NCI-H1694 treated with DMSO at 0.1 percent for 48 hours (cell line): ENCODE measurements around the gene RBPJ.
"Not testable (repeated sequence)": the region's sequence is repeated elsewhere in the genome, so short reads cannot be mapped to it uniquely, and the experiment has no call there.

Experiments used
- DNase-seq: peaks from one replicate; lab custom pipeline; 2025; lab: John Stamatoyannopoulos, UW

Gene RBPJ

DNA sequence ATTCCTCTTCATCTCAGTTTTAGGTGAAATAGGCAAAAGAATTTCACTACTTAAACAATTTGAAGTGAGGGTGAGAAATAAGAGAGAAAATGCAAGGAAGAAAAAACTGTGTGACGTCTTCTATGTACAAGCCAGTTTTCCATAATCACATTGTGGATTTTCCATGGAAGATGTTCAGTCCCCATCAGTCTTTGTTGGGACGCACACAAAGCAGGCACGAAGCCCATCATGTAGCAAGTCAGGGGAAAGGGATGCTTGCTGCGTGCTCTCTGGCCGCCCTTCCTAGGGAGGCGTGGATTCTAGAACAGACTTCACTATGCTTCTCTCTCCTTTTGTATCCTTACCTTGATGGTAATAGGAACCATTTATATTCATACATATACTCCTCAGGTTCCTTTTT is 54.7 kb downstream of the RBPJ start:
- no peak for DNase-seq

DNA sequence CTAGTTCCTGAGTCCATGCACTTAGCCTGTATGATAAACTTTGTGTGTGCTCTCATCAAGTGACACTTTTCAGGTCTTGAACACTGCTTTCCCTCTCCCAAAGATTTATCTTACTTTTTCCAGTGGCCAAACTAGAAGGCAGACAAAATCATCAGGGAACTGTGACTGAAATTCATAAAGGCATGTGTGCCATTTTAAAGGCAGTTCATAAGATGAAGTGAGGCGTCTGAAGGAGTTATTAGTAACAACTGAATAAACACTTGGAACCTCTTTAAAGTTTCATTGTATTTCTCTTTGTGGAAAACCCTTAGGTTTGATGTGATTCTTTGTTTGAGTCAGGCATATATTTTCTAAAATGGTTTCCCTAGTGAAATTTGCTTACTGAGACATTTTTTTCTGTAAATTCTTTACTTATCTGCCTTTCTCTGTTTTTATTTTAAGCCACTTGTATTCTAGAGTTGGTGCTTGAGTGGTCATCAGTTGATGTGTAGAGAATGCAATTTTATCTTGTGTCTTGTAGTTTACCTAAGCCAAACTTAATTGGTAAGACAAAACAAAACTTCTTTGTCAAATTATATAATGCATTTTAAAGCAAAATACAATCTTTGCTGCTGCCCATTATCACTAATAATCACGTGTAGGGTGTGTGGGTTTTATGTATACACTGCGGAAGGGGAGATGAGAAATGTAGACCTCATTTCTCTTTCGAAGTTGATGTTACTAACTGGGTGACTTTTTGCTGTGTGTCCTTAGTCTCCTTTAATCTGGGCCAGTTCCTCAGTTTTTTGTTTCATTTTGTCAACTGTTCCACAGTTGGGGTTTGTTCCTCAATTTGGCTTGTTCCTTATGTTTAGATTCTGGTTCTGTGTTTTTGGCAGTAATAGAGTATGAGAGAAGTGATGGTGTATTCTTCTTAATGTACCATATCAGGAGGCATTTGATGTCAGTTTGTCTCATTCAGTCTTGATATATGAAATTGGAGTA is 56.8 kb downstream of the RBPJ start:
- DNase-seq, result no peak

DNA sequence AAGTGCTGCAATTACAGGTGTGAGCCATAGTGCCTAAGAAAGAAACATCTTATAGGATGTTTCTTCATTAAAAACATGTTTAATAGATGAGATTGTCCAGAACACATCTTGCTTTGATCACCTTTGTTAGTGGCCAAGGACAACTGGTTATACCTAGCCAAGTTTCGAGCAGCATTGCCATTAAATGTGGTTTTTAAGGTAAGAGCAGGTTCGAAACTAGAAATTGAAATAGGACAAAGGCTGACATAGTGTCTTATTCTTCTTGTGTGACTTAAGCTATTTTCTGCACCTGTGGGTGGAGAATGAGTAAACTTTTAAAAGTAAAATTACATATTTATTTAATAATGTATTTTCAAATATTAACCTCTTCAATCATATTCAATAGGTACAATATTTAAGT is 59.0 kb downstream of the RBPJ start:
- DNase-seq, result no peak

DNA sequence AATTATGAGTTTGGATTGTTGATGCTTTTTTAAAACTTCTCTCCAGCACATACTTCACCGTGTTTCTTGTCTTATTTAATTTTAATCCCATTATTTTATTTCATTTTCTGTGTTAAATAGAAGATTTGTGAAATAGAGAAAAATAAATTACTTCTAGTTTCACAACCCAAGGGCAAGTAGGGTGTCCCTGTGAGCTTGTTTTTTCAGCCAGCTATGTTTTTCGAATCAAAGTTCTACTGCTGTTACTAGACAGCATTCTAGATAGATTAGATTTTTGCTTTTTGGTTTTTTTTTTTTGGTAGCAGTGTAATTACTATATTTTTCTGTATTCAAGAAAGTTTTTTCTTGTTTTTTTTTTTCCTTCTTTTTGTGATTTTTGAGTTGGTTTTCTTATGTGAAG is 59.9 kb downstream of the RBPJ start:
- DNase-seq, result no peak

DNA sequence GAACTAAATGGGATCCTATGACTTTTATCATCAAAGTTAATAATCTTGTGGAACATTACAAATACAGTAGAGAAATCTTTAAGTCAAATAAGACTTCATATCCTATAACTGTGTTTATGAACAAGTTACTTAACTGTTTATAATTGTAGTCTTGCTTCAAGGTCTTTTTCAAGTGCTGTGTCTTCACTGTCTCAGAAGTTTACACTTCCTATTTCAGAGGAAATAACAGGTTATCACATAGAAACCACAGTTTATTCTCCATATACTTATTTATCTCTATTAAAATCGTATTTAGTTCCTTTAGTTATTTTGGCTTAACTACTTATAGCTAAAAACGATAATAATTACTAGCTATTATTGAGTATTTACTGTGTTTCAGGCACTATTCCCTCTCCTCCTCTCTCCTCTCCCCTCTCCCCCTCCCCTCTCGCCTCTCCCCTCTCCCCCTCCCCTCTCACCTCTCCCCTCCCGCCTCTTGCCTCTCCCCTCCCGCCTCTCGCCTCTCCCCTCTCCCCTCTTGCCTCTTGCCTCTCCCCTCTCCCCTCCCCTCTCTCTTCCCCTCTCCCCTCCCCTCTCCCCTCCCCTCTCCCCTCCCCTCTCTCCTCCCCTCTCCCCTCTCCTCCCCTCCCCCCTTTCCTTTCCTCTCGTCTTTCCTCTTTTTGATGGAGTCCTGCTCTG is 63.7 kb downstream of the RBPJ start:
- DNase-seq, result no peak

DNA sequence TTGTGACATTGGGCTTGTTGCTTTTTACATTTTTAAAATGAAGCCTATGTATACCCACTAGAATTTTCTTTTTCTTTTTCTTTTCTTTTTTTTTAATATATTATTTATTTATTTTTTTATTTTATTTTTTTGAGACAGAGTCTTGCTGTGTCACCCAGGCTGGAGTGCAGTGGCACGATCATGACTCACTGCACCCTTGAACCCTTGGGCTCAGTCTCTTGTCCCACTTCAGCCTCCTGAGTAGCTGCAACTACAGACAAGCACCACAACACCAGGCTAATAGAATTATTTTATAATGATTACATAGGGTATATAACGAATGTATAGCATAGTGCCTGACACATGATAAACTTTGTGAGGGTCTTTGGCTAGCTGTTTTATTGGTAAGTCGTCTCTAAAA is 64.9 kb downstream of the RBPJ start:
- no peak for DNase-seq

DNA sequence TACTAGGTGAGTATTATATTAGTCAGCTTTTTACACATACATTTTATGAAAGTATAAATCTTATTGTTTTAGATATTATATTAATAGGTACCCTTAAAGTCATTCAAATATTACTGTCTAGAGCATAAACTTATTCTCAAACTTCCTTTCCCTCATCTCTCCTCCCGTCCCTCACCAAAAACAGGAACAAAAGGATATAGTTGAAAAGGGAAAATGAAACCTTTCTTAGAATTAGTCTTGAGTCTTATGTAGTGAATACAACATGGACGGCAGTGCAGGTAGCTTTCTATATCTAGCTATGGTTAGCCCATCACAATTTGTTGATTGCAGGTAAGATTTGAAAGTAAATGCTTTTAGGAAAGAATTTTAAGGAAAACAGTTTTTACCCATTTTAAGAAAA is 65.6 kb downstream of the RBPJ start:
- no peak for DNase-seq

DNA sequence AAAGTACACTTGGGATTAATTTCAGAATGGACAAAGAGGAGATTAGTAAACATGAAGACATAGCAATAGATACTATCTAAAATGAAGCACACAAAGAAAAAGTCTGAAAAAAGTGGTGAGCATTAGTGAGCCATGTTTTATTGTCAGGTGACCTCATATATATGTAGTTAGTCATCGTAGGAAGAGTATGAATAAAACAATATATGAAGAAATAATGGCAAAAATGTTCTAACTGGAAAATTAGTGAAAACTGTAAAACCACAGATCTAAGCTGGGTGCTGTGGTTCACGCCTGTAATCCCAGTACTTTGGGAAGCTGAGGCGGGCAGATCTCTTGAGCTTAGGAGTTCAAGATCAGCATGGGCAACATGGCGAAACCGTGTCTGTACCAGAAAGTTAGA is 67.9 kb downstream of the RBPJ start:
- DNase-seq, result no peak

DNA sequence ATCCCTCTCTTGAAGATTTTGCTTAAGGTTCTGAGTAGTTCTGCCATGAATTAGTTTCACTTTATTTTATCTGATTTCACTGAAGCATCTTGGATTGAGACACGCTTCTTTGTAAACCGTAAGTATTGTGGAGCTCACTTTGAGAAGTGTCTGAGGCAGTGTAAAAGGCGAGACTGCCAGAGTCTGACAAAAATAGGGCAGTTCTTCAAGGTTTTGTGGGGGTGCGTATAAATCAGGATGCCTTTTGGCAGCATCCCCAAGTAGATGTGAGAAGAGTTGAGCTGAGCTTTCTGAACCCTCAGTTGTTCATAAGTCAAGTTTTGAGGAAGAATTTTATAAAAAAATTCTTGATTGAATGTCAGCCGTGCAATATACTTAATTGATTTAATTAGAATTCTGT is 76.3 kb downstream of the RBPJ start:
- no peak for DNase-seq

DNA sequence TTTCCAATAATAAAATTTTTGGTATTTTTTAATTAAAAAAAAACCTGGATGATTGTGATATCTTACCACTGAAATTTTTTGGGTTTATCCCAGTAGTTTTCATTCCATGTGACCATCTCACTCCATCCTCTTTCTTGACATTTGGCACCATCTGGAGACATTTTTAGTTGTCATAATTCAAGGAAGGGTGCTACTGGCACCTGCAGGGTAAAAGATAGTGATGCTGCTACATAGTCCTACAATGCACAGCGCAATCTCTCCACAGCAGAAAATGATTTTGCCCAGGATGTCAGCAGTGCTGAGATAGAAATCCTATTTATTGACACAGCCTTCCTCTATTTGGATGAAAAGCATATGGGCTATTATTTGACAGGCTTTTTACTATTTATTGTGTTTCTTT is 79.3 kb downstream of the RBPJ start:
- no peak for DNase-seq

DNA sequence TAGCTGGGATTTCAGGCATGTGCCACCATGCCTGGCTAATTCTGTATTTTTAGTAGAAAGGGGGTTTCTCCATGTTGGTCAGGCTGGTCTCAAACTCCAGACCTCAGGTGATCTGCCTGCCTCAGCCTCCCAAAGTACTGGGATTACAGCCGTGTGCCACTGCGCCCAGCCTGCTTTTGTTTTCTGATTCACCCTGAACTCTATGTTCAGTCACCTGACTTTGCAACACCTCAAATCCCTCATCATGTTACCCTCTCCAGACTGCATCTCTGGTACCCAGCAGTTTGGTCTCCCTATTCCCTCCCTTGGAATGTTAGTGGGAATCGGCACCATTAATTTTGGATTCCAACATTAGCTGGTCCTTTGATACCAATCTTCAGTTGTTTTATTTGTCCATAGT is 81.2 kb downstream of the RBPJ start:
- DNase-seq, result not testable (repeated sequence)

DNA sequence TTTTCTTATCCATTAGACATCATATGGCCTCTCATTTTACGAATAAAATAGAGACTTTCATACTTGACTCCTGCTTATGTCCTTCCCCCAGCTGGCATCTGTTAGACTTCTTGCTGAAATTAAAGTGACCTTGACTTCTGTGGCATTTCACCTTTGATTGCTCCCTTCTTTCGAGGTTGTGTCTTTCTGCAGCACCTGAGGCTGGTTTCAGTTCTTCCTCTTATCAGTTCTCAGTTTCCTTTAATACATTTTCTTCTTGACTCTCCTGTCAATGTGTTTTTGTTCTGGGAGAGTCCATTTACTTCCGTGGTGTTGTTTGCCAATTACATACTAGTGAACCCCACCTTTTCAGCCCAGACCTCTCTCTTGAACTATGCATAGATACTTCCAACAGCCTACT is 81.6 kb downstream of the RBPJ start:
- no peak for DNase-seq

DNA sequence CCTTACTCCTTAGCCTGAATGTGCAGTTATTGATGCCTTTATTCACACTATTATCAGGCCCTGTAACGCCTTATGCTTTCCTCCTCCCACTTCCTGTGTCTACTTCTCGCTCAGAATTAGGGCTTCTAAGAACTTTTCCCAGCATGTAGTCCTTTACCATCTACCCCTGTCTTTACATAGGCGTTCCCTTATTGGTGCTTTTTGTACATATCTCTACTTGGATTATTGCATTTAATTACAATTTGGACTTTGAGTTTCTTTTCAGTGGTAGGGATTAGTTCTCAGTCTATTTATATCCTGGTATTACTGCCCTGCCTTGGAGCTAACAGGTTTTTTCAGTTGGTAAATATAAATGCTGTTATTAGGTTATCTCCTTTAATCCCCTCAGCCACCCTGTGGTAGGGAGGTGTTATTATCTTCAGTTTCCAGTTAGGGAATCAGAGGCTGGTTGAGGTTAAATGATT is 84.0 kb downstream of the RBPJ start:
- DNase-seq, result no peak

DNA sequence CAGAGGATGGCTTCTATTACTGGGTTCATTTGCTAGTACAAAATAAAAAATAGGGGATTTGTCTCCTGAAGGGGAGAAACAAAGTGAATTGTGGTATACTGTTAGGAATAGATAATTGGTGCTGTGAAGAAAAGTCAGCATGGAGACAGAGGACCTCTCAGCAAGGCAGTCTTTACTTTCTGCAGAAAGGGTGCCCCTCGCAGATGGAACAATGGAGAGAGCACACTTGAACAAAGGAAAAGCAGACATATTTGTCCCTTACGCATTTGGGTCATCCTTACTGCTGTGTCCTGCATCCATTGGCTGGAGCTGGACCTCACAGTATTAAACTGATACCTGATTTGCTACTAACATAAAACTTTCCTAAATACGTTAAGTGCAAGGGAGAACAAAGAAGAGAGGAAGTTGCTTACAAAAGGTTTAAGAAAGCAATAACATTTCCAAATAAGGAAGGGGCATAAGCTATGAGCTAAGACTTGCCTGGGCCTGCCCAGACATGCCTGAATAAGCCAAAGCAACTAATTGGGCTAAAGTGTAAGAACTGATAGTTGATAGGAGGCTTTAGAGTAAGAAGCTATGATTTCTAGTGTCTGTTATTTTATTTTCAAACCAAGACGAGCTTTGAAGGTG is 85.6 kb downstream of the RBPJ start:
- DNase-seq, result no peak

DNA sequence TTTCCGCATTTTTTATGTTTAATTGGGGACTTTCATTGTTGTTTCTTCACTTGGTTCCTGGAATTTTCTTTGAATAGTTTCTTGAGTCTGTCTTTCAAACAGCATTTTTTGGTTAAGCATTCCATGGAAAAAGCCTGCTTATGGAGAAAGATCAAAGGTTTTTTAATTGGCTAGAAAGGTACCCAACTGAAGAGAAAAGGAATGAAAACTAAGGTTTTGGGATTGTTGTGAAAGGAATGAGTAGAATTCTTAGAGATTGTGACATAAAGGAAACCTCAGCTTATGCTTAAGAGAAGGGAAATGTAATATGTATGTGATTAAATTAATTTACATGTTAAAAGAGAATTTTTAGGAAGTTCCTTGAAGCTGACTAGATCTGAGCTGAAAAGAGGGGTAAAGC is 86.7 kb downstream of the RBPJ start:
- DNase-seq, result no peak

DNA sequence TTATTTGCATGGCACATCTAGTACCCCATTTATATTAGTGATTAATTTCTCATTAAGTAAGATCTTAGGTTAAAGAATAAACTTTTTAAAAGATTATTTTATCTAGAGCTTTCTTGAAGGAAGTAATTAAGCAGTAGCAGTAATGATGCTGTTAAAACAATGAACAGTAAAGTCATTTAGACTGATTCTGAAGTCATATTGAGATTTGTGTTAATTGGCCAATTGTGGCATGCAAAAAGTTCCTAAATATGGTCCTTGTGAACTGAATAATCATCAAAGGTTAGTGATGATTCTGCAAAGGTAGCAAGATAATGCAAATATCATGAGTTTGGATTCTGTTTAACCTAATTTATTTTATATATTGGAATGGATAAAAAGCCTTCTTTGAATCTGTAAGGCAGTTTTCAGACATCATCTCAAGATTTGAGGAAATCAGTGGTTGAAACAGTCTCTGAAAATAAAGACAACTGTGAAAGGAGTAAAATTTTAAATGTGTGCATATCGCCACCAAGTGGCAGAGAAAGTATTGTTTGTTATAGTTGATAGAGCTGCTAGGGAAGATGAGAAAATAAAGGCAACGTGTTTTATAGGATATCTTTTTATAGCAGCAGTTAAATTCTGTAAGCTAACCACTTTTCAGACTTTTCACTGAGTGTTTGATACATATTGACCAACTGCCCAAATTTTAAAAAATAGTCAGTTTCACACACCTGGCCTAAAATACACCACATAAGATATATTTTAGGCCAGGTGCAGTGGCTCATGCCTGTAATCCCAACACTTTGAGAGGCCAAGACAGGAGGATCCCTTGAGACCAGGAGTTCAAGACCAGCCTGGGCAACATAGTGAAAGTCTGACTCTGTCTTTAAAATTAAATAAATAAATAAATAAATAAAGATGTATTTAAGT is 89.8 kb downstream of the RBPJ start:
- DNase-seq, result peak; percentile 51

DNA sequence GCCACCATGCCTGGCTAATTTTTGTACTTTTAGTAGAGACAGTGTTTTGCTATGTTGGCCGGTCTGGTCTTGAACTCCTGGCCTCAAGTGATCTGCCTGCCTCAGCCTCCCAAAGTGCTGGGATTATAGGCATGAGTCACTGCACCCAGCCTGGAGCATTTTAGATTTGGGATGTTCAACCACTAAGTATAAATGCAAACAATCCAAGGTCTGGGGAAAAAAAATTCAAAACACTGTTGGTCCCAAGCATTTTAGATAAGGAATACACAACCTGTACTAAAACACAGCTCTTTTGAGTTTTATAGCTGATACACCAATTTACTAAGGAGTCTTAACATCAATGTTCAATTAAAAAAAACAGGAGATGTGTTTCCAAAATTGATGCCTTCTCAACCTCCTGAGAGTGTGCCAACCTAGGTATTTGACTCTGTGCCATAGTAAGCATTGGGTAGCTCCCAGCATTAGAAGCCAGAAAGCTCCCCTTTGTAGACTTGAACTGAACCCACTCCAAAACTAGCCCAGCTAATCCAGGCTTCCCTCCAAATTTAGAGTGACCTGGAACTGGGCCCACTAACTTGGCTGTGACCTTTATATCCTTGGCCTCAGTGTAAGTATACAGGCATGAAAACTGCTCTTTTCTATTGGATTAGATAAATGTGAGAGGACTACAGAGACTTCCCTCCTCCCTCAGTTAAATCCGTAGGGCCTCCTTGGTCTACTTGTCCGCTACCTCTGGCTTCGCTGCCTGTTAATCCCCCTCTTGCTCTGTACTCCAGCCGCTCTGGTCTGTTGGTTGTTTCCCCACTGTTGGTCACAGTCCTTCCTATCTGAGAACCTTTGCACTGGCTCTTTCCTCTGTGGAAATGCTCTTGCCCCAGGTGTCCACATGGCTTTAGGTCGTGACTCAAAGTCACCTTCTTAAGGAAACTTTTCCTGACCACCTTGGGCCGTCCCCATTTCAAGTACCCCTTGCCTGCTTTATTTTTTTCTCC is 91.9 kb downstream of the RBPJ start:
- DNase-seq, result no peak

DNA sequence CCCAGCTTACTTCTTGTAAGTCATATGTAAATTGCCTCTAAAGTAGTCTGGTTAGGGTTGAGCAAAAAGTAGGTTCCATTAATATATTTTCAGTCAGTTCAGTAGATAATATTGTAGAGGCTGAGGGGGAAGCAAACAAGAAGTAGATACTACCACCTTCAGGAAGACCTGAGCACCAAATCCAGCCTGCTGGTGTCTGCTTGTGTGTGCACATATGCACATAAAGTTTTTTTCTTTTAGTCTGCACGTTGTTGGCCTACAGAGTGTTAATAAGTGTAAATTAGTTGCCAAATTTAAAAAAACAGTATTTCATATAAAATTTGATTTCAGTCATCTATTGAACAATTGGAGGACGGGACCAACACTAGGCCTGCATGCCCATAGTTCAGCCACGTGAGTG is 92.8 kb downstream of the RBPJ start:
- no peak for DNase-seq

DNA sequence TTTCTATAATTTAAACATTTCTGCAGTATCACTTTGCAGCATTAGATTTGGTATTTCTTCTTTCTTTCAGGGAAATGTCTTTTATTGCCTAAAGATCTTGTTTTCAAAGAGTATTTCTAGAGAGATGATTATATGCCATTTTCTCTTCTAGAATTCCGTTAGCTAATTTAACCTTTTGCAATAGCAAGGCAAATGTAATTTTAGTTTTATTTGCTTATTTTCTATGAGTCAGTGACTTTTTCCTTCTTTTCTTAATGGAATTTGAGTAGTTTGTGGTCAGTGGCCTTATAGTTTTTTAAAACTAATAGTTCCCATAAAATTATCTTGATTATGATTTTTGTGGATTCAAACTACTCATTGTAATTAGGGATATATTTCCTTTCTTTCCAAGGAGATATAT is 97.3 kb downstream of the RBPJ start:
- no peak for DNase-seq

DNA sequence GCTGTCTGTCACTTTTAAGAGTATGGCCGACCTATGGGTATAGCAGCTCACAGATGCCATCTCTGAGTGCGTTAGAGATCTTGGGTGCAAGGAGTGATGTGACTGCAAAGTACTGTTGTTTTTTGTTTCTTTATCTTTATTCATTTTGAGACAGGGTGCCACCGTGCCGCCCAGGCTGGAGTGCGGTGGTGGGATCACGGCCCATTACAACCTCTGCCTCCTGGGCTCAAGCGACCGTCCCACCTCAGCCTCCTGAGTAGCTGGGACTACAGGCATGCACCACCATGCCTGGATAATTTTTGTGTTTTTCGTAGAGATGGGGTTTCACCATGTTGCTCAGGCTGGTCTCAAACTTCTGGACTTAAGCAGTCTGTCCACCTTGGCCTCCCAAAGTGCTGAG is 98.0 kb downstream of the RBPJ start:
- DNase-seq, result no peak

DNA sequence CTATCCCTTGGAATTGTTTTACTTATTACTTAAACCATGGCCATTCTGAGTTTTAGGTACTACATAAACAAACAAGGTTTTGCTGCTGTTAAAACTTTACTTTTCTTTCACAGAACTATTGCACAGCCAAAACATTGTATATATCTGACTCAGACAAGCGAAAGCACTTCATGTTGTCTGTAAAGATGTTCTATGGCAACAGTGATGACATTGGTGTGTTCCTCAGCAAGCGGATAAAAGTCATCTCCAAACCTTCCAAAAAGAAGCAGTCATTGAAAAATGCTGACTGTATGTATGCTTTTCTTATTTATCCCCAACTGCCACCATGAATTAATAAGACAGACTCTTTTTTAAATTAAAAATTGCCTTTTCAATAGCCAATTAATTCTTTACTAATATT is 99.6 kb downstream of the RBPJ start:
- DNase-seq, result no peak
